ENCODE results near the gene MEX3C. TPM values are rescaled to one million over a fixed set of nuclear protein-coding genes. Genes with fewer than 3 reads are reported as not detected.

MEX3C gene
- total and polyA plus RNA-seq, 12 donors: 7.0 to 38.9 (median 29.6) TPM

GRCh38 chr18:51149670-51150069, 47.8 kb downstream of the MEX3C start:
- intact Hi-C loops (cut with DNase I): no loop called here
- Histone ChIP-seq H3K36me3 (replicated peaks in 1 of 2) (no peaks in the 10 kb centered on the region), H3K4me1 (replicated peaks in 1 of 2) (no peaks in the 10 kb centered on the region), H3K27me3 (no peaks in the 10 kb centered on the region), H3K4me3 (no peak overlapping the region), H3K9me3 (replicated peaks in 1 of 3) (no peaks in the 10 kb centered on the region), H3K27ac (no peak overlapping the region)
- no peak for DNase-seq
- WGBS, 4 donors: 95 to 99% (median 97%) methylated on average over 4 of the region's 4 CpGs
- no peak for TF ChIP-seq POLR2A (IDR thresholded peaks at IDR 0.05)
- no peak for TF ChIP-seq CTCF (IDR thresholded peaks at IDR 0.05)

GRCh38 chr18:51146909-51147308, 50.6 kb downstream of the MEX3C start:
- no peaks in the 10 kb centered on the region for H3K36me3 ChIP-seq (replicated peaks in 1 of 2)
- WGBS, 4 donors: 70 to 92% (median 82%) methylated on average over 4 of the region's 4 CpGs

GRCh38 chr18:51138936-51139335, 58.5 kb downstream of the MEX3C start:
- 95 to 98% (median 97%) methylated on average over 6 to 8 of the region's 8 CpGs for WGBS, 4 donors
- H3K4me3 ChIP-seq: no peak overlapping the region
- H3K36me3 ChIP-seq (replicated peaks in 1 of 2): no peaks in the 10 kb centered on the region
- no peaks in the 10 kb centered on the region for H3K27me3 ChIP-seq
- no peaks in the 10 kb centered on the region for H3K4me1 ChIP-seq (replicated peaks in 1 of 2)
- TF ChIP-seq CTCF (IDR thresholded peaks at IDR 0.05) (no peak), POLR2A (IDR thresholded peaks at IDR 0.05) (no peak)
- intact Hi-C loops (cut with DNase I): no loop called here
- peak in 1 of 7 donors; percentile 6 for DNase-seq
- H3K9me3 ChIP-seq (replicated peaks in 1 of 3): no peaks in the 10 kb centered on the region
- no peak overlapping the region for H3K27ac ChIP-seq

More at GRCh38 chr18:51146909-51147308, 50.6 kb downstream of the MEX3C start:
- TF ChIP-seq CTCF (IDR thresholded peaks at IDR 0.05): no peak
- TF ChIP-seq POLR2A (IDR thresholded peaks at IDR 0.05): no peak
- Histone ChIP-seq H3K9me3 (replicated peaks in 1 of 3) (no peaks in the 10 kb centered on the region), H3K27ac (no peak overlapping the region), H3K4me1 (replicated peaks in 1 of 2) (no peaks in the 10 kb centered on the region), H3K4me3 (no peak overlapping the region), H3K27me3 (no peaks in the 10 kb centered on the region)
- DNase-seq: no peak
- intact Hi-C loops (cut with DNase I): no loop called here

GRCh38 chr18:51137891-51138290, 59.6 kb downstream of the MEX3C start:
- no peak for TF ChIP-seq POLR2A (IDR thresholded peaks at IDR 0.05)
- H3K4me1 ChIP-seq (replicated peaks in 1 of 2): no peaks in the 10 kb centered on the region
- no peaks in the 10 kb centered on the region for H3K36me3 ChIP-seq (replicated peaks in 1 of 2)
- H3K27me3 ChIP-seq: no peaks in the 10 kb centered on the region
- WGBS, 4 donors: 92 to 100% (median 95%) methylated on average over 4 to 7 of the region's 7 CpGs
- no peak for DNase-seq
- H3K4me3 ChIP-seq: no peak overlapping the region
- H3K9me3 ChIP-seq (replicated peaks in 1 of 3): no peaks in the 10 kb centered on the region
- intact Hi-C loops (cut with DNase I): no loop called here
- no peak overlapping the region for H3K27ac ChIP-seq

- intact Hi-C loops (cut with DNase I): no loop called here
- DNase-seq: no peak
- WGBS, 4 donors: 89 to 94% (median 92%) methylated on average over 4 to 21 of the region's 21 CpGs
- Histone ChIP-seq H3K4me3 (no peak overlapping the region), H3K4me1 (replicated peaks in 1 of 2) (no peaks in the 10 kb centered on the region), H3K36me3 (replicated peaks in 1 of 2) (no peaks in the 10 kb centered on the region), H3K27ac (no peak overlapping the region), H3K27me3 (no peaks in the 10 kb centered on the region), H3K9me3 (replicated peaks in 1 of 3) (no peaks in the 10 kb centered on the region)
- no peak for TF ChIP-seq CTCF (IDR thresholded peaks at IDR 0.05)
- no peak for TF ChIP-seq POLR2A (IDR thresholded peaks at IDR 0.05)
These were observed 60.3 kb downstream of the MEX3C start for GRCh38 chr18:51137026-51137729.

Measured in adrenal gland (tissue), 12 donors.